SK-N-MC (cell line): Measurements from ENCODE around the gene CXCR3.

Experiments used
- EZH2 ChIP-seq: fragments of 200-600 bp; sonication (generic); IDR thresholded peaks from one replicate; pipeline ENCODE4 v1.6.1; 2017; ENCODE audit warnings: antibody characterized with exemption
- FOXP2 ChIP-seq: optimal IDR thresholded peaks from 2 replicates; pipeline ENCODE3; 2011; ENCODE audit warnings: mild to moderate bottlenecking, moderate library complexity; ENCODE audit not compliant: insufficient read depth; ENCODE audit errors: extremely low read length, control extremely low read depth
- POLR2AphosphoS5 ChIP-seq: IDR thresholded peaks from 2 replicates; pipeline ENCODE4 v1.6.1; 2012; ENCODE audit warnings: mild to moderate bottlenecking, low read depth, low read length, borderline replicate concordance

- no peak for TF ChIP-seq EZH2
- no peak for TF ChIP-seq POLR2AphosphoS5
- TF ChIP-seq FOXP2, result no peak
Observed at GRCh38 chrX:71618303-71618721, at the start of gene CXCR3.
